GM19035 (cell line): ENCODE measurements around the gene SHB.

Experiments used
- ATAC-seq: cut with Tn5 transposase; IDR thresholded peaks from one replicate; pipeline ENCODE4 v1.9.1; 2021; ENCODE audit not compliant: unreplicated experiment

The SHB gene

GRCh38 chr9:38026021-38026809 lies 42.8 kb downstream of the SHB start:
- no peak for ATAC-seq

- ATAC-seq: no peak
Observed at GRCh38 chr9:38025166-38025565, 43.9 kb downstream of the SHB start.

GRCh38 chr9:38024036-38024681 lies 44.9 kb downstream of the SHB start:
- no peak for ATAC-seq

- ATAC-seq: no peak
Observed at GRCh38 chr9:38023661-38024035, 45.4 kb downstream of the SHB start.

GRCh38 chr9:38022995-38023394 lies 46.0 kb downstream of the SHB start:
- no peak for ATAC-seq

- ATAC-seq: no peak
Observed at GRCh38 chr9:38022203-38022895, 46.7 kb downstream of the SHB start.

- ATAC-seq: no peak
Observed at GRCh38 chr9:38020151-38021076, 48.6 kb downstream of the SHB start.

GRCh38 chr9:38019731-38020130 lies 49.3 kb downstream of the SHB start:
- ATAC-seq: no peak

GRCh38 chr9:38018958-38019602 lies 49.9 kb downstream of the SHB start:
- no peak for ATAC-seq

GRCh38 chr9:38018241-38018957 lies 50.6 kb downstream of the SHB start:
- no peak for ATAC-seq

- ATAC-seq: no peak
Observed at GRCh38 chr9:38017885-38018186, 51.2 kb downstream of the SHB start.

GRCh38 chr9:38017149-38017884 lies 51.7 kb downstream of the SHB start:
- no peak for ATAC-seq

GRCh38 chr9:38016375-38017135 lies 52.5 kb downstream of the SHB start:
- no peak for ATAC-seq

GRCh38 chr9:38015906-38016305 lies 53.1 kb downstream of the SHB start:
- no peak for ATAC-seq

- ATAC-seq: no peak
Observed at GRCh38 chr9:38015266-38015665, 53.8 kb downstream of the SHB start.

GRCh38 chr9:38012767-38013450 lies 56.1 kb downstream of the SHB start:
- ATAC-seq: no peak

GRCh38 chr9:38011991-38012390 lies 57.0 kb downstream of the SHB start:
- no peak for ATAC-seq
